ENCODE measurements around the gene ARHGDIB. TPM values are rescaled to one million over a fixed set of nuclear protein-coding genes. Genes with fewer than 3 reads are reported as not detected.

Gene ARHGDIB
- 0.89 and 2.1 TPM in 2 replicates for total RNA-seq (2014; rRNA removed; shearing (Covaris generic))

- DNase-seq: no peak
- Histone ChIP-seq H3K36me3 (replicated peaks; ENCODE audit: control insufficient read depth, insufficient read depth, low read length) (no peaks in the 10 kb centered on the region), H3K27me3 (ENCODE audit: control insufficient read depth, insufficient read depth, low read length) (no peaks in the 10 kb centered on the region), H3K4me3 (ENCODE audit: insufficient read depth, low read depth, low read length) (no peak within 1 kb of the TSS)
These were observed at the start of gene ARHGDIB for GRCh38 chr12:14961466-14962152. TSS of gene ARHGDIB (minus strand) at chr12:14961601. CDS start at chr12:14950712, 10,889 bp downstream.

- no peak overlapping the region for H3K4me3 ChIP-seq (ENCODE audit: insufficient read depth, low read depth, low read length)
- H3K27me3 ChIP-seq (ENCODE audit: control insufficient read depth, insufficient read depth, low read length): no peaks in the 10 kb centered on the region
- no peaks in the 10 kb centered on the region for H3K36me3 ChIP-seq (replicated peaks; ENCODE audit: control insufficient read depth, insufficient read depth, low read length)
- DNase-seq: no peak
These were observed 49.8 kb upstream of the ARHGDIB start for GRCh38 chr12:15011162-15011561.

- Histone ChIP-seq H3K27me3 (ENCODE audit: control insufficient read depth, insufficient read depth, low read length) (no peaks in the 10 kb centered on the region), H3K4me3 (ENCODE audit: insufficient read depth, low read depth, low read length) (no peak overlapping the region), H3K36me3 (replicated peaks; ENCODE audit: control insufficient read depth, insufficient read depth, low read length) (no peaks in the 10 kb centered on the region)
- no peak for DNase-seq
These were observed 46.1 kb upstream of the ARHGDIB start for GRCh38 chr12:15007551-15007950.

GRCh38 chr12:15005064-15005463, 43.7 kb upstream of the ARHGDIB start:
- no peaks in the 10 kb centered on the region for H3K27me3 ChIP-seq (ENCODE audit: control insufficient read depth, insufficient read depth, low read length)
- DNase-seq: no peak
- H3K36me3 ChIP-seq (replicated peaks; ENCODE audit: control insufficient read depth, insufficient read depth, low read length): no peaks in the 10 kb centered on the region
- H3K4me3 ChIP-seq (ENCODE audit: insufficient read depth, low read depth, low read length): no peak overlapping the region

GRCh38 chr12:15004421-15004820, 43.0 kb upstream of the ARHGDIB start:
- Histone ChIP-seq H3K27me3 (ENCODE audit: control insufficient read depth, insufficient read depth, low read length) (no peaks in the 10 kb centered on the region), H3K36me3 (replicated peaks; ENCODE audit: control insufficient read depth, insufficient read depth, low read length) (no peaks in the 10 kb centered on the region), H3K4me3 (ENCODE audit: insufficient read depth, low read depth, low read length) (no peak overlapping the region)
- DNase-seq: no peak

GRCh38 chr12:15001733-15002382, 40.5 kb upstream of the ARHGDIB start:
- DNase-seq: peak; percentile 8
- Histone ChIP-seq H3K27me3 (ENCODE audit: control insufficient read depth, insufficient read depth, low read length) (no peaks in the 10 kb centered on the region), H3K4me3 (ENCODE audit: insufficient read depth, low read depth, low read length) (no peak overlapping the region), H3K36me3 (replicated peaks; ENCODE audit: control insufficient read depth, insufficient read depth, low read length) (no peaks in the 10 kb centered on the region)

- Histone ChIP-seq H3K4me3 (ENCODE audit: insufficient read depth, low read depth, low read length) (no peak overlapping the region), H3K36me3 (replicated peaks; ENCODE audit: control insufficient read depth, insufficient read depth, low read length) (no peaks in the 10 kb centered on the region), H3K27me3 (ENCODE audit: control insufficient read depth, insufficient read depth, low read length) (no peaks in the 10 kb centered on the region)
- no peak for DNase-seq
These were observed 39.2 kb upstream of the ARHGDIB start for GRCh38 chr12:15000575-15000974.

- H3K27me3 ChIP-seq (ENCODE audit: control insufficient read depth, insufficient read depth, low read length): no peaks in the 10 kb centered on the region
- H3K4me3 ChIP-seq (ENCODE audit: insufficient read depth, low read depth, low read length): no peak overlapping the region
- DNase-seq: no peak
- no peaks in the 10 kb centered on the region for H3K36me3 ChIP-seq (replicated peaks; ENCODE audit: control insufficient read depth, insufficient read depth, low read length)
These were observed 38.4 kb upstream of the ARHGDIB start for GRCh38 chr12:14999695-15000365.

- H3K36me3 ChIP-seq (replicated peaks; ENCODE audit: control insufficient read depth, insufficient read depth, low read length): no peaks in the 10 kb centered on the region
- no peaks in the 10 kb centered on the region for H3K27me3 ChIP-seq (ENCODE audit: control insufficient read depth, insufficient read depth, low read length)
- no peak overlapping the region for H3K4me3 ChIP-seq (ENCODE audit: insufficient read depth, low read depth, low read length)
- DNase-seq: no peak
These were observed 37.8 kb upstream of the ARHGDIB start for GRCh38 chr12:14999021-14999694.

- Histone ChIP-seq H3K36me3 (replicated peaks; ENCODE audit: control insufficient read depth, insufficient read depth, low read length) (no peaks in the 10 kb centered on the region), H3K4me3 (ENCODE audit: insufficient read depth, low read depth, low read length) (no peak overlapping the region), H3K27me3 (ENCODE audit: control insufficient read depth, insufficient read depth, low read length) (no peaks in the 10 kb centered on the region)
- DNase-seq: no peak
These were observed 36.6 kb upstream of the ARHGDIB start for GRCh38 chr12:14997998-14998397.

- DNase-seq: no peak
- H3K27me3 ChIP-seq (ENCODE audit: control insufficient read depth, insufficient read depth, low read length): no peaks in the 10 kb centered on the region
- H3K36me3 ChIP-seq (replicated peaks; ENCODE audit: control insufficient read depth, insufficient read depth, low read length): no peaks in the 10 kb centered on the region
- no peak overlapping the region for H3K4me3 ChIP-seq (ENCODE audit: insufficient read depth, low read depth, low read length)
These were observed 34.4 kb upstream of the ARHGDIB start for GRCh38 chr12:14995583-14996425.

GRCh38 chr12:14994610-14995009, 33.2 kb upstream of the ARHGDIB start:
- DNase-seq: no peak
- H3K27me3 ChIP-seq (ENCODE audit: control insufficient read depth, insufficient read depth, low read length): no peaks in the 10 kb centered on the region
- no peaks in the 10 kb centered on the region for H3K36me3 ChIP-seq (replicated peaks; ENCODE audit: control insufficient read depth, insufficient read depth, low read length)
- H3K4me3 ChIP-seq (ENCODE audit: insufficient read depth, low read depth, low read length): no peak overlapping the region

- H3K36me3 ChIP-seq (replicated peaks; ENCODE audit: control insufficient read depth, insufficient read depth, low read length): no peaks in the 10 kb centered on the region
- H3K27me3 ChIP-seq (ENCODE audit: control insufficient read depth, insufficient read depth, low read length): no peaks in the 10 kb centered on the region
- DNase-seq: no peak
- H3K4me3 ChIP-seq (ENCODE audit: insufficient read depth, low read depth, low read length): no peak overlapping the region
These were observed 32.3 kb upstream of the ARHGDIB start for GRCh38 chr12:14993537-14994266.
